Measurements from ENCODE around the gene LRRC27.

Gene LRRC27

DNA sequence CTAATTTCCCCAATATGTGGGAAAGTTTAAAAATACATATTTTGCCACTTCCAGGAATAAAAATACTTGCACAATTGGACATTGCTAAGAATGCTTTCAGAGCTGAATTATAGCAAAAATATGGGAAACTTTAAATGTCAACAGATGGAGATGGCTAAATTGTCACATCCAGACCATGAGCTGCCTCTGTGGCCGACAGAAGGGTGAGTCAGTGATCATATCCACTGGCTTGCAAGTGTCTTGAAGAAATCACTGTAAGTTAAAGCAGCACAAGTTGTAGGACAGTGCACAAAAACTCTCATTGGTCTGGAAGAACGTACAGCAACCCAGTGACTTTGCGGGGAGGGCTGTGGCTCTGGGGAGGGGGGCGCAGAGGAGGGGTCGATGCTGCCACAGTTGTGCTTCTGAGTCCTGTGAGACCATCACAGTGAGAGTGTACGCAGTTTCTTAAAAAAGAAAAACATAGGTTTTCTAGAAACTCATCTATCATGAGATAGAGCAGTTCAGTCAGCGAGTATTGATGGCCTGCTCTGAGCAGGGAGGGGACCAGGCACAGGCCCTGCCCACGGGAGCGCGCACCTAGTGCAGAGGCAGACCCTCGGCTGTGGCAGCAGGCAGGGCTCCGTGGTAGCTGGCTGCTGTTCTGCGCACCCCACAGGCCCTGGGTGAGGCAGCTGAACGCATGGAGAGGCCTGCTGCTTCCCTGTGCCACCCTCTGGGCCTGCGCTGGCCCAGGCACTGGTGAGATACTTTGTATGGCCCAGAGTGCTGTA lies 25.5 kb downstream of the LRRC27 start:
- DNase-seq (ENCODE audit: low read depth): no peak

- no peak for DNase-seq (ENCODE audit: low read depth)
Observed at GRCh38 chr10:132359305-132360040, 27.5 kb downstream of the LRRC27 start.

- DNase-seq (ENCODE audit: low read depth): no peak
Observed at GRCh38 chr10:132360766-132361447, 28.9 kb downstream of the LRRC27 start.

GRCh38 chr10:132361581-132362101 lies 29.6 kb downstream of the LRRC27 start:
- no peak for DNase-seq (ENCODE audit: low read depth)

DNA sequence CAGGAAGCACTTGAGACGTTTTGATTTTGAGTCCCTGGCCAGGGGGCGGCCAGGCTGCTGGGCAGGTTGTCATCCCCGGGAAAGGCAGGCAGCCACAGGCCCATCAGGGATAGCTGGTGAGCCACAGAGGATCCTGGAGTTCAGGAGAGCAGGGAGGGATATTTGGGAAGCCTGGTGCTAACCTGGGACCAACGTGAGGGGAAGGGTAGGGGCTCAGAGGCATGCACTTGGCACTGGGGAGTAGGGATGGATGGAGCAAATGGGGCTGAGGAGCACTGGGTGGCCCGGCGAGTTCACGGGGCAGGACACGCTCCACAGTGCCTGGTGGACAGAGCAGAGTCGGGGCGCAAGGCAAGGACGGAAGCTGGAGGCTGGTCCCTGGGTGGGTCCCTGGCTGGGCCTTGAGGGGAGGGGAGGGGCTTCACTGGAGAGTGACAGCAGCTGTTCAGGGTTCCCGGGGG lies 30.2 kb downstream of the LRRC27 start:
- no peak for DNase-seq (ENCODE audit: low read depth)

DNA sequence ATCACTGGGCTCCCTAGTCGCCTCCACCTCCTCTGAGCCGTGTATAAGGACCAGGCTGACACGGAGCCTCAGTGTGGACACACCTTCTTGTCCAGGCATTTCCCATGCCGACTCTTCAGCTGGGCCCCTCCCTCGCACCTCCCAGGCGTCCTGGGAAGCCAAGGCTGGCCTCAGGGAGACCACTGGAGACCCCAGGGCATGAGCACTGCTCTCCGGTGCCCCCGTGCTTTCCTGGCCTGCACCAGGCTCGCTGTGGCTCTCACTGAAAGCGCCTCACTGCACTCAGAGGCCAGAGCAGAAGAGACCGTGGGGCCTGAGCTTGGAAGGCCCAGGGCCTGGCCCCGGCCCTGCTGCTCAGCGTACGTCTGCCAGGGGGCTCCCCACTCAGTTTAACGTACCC lies 31.4 kb downstream of the LRRC27 start:
- DNase-seq (ENCODE audit: low read depth): no peak

DNA sequence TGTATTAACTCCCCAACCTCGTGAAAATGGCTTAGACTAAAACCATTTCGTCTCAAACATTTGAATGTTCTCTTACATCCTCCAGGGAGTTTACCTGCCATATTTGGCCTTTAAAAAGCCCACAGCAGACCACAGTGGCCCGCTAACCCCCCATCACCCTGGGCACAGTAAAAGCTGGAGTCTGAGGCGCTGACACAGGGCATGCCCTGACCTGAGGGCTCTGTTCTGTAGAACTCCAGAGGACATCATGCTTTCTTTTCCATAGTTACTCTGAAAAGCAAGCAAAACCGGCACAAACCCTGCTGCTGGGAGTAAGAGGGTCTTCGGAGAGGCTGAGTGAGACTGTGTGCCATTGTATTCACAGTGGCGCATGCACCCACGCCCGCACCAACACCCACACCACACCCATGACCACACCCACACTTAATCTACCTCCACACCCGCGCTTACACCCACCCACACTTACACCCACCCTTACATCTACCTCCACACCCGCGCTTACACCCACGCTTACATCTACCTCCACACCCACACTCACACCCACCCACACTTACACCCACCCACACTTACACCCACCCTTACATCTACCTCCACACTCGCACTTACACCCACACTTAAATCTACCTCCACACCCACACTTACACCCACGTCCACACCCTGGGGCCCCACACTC lies 32.1 kb downstream of the LRRC27 start:
- peak; percentile 21 for DNase-seq (ENCODE audit: low read depth)

DNA sequence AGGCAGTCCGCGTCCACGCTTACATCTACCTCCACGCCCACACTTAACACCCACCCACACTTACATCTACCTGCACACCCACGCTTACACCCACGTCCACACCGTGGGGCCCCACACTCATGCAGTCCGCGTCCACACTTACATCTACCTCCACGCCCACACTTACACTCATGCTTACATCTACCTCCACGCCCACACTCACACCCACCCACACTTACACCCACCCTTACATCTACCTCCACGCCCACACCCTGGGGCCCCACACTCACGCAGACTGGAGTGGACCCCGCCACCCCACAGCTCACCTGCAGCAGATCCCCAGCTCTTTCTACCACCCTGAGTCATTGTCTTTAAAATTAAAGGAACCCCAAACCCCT lies 32.6 kb downstream of the LRRC27 start:
- DNase-seq (ENCODE audit: low read depth): no peak

- DNase-seq (ENCODE audit: low read depth): no peak
Observed at GRCh38 chr10:132365102-132365501, 33.1 kb downstream of the LRRC27 start.

GRCh38 chr10:132366006-132366405 lies 34.0 kb downstream of the LRRC27 start:
- no peak for DNase-seq (ENCODE audit: low read depth)

GRCh38 chr10:132366499-132366898 lies 34.5 kb downstream of the LRRC27 start:
- DNase-seq (ENCODE audit: low read depth): no peak

DNA sequence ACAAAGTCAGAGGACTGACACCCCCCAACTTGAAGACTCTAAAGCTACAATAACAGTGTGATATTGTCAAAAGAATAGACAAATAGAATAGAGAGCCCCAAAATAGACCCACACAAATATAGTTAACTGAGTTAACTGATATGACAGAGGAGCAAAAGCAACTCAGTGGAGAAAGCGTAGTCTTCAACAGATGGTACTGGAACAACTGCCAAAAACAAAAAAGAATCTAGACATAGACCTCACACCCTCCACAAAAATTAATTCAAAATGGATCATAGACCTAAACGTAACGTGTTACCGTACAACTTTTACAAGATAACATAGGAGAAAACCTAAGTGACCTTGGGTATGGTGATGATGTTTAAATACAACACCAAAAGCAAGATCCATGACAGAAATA lies 36.4 kb downstream of the LRRC27 start:
- DNase-seq (ENCODE audit: low read depth): no peak

DNA sequence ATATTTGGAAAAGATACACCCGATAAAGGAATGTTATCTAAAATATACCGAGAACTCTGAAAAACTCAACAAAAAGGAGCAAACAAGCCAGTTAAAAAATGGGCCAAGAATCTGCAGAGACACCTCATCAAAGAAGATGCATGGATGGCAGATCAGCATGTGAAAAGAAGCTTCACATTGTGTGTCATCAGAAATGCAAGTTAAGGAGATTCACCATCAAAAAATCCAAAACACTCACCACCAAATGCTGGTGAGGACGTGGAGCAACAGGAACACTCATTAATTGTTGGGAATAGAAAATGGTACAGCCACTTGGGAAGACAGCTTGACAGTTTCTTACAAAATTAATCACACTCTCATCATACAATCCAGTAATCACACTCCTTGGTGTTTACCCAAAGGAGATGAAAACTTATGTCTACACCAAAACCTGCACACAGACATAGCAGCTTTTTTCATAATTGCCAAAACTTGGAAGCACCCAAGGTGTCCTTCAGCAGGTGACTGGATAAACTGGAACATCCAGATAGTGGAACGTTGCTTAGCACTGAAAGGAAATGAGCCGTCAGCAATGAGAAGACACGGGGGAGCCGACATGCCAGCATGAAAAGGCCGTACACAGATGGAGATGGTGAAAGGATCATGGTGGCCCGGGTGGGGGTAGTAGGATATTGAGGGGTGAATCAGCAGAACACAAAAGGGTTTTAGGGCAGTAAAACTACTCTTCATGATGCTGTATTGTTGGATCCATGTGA lies 37.1 kb downstream of the LRRC27 start:
- DNase-seq (ENCODE audit: low read depth): peak; percentile 20

DNA sequence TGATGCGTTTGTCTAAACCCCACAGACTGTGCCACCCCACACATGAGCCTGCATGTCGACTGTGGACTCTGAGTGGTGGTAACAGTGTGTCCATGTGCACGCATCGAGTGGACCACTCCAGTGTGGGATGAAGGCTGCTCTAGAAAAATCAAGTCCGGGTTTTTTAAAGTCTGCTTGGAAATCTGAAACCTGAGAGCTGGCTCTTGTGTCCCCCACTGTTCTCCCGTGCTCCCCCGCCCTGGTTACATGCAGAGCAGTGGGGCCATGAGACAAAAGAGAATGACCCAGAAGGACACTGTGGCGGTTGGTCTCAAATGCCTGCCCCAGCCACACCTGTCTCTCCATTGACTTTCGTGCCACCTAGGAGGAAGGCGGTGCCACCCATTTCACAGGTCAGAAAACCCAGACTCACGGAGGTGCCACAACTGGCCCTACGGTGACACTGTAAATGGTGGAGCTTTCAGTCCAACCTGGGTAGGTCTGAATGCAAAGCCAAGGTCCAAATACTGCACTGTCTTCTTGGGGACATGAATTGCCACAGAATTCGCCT lies 37.7 kb downstream of the LRRC27 start:
- no peak for DNase-seq (ENCODE audit: low read depth)

DNA sequence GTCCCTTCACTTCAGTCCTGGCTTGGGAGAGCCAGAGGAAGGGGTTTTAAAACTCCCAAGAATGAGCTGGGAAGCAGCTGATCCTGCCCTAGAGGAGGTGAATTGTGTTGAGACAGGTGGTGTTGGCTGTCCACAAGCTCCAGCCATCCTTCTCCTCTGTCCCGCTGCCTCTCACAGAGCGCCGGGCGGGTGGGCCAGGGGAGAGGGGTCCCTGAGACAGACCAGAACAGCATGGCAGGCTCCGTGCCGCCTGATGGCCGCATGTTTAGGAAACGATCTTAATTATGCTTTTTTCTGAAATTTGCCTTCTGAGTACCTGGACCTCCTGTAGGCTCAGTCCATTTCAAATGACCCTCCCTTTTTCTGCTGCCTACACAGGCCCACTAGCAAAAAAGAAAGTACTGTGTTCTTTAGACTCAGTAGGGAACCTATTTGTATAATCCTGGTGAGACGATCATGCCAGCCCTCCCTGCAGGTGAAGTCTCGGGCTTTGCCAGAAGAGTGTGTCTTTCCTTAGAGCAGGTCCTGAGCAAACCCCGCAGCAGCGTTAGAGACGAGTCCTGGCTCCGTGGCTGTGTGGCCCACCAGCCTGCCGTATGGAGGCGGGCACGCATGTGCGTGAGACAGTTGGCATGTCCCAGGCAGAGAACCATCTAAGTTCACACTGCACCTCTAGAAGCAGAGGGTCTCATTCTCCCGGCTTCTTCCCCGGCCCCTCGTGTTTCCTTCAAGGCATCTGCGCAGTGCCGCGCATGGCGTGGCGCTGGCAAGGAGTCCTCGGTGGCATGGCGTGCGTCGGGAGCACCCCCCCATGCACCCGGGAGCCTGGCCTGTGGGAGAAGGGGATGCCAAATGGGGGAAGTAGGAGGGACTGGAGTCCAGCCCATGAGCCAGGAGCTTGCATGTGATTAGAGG lies 38.7 kb downstream of the LRRC27 start:
- DNase-seq (ENCODE audit: low read depth): no peak

DNA sequence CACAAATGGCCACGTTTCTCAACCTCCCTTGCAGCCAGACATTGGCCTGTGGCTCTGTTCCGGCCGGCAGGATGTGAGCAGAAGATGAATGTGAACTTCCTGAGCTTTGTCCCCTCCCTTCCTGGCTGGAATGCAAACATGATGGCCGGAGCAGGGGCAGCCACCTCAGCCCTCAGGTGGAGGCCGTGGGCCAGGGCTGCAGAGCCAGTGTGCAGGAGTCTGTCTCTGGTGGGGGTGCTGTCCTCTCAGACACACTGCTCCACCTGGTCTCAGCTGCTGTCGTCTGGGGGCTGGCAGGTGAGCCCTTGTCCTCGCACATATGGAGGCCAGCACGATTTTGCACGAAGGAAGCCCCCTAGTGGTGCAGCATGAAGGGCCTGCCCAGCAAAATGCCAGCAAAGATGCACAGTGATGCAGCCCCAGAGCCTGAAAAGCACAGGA lies 39.7 kb downstream of the LRRC27 start:
- DNase-seq (ENCODE audit: low read depth): no peak

DNA sequence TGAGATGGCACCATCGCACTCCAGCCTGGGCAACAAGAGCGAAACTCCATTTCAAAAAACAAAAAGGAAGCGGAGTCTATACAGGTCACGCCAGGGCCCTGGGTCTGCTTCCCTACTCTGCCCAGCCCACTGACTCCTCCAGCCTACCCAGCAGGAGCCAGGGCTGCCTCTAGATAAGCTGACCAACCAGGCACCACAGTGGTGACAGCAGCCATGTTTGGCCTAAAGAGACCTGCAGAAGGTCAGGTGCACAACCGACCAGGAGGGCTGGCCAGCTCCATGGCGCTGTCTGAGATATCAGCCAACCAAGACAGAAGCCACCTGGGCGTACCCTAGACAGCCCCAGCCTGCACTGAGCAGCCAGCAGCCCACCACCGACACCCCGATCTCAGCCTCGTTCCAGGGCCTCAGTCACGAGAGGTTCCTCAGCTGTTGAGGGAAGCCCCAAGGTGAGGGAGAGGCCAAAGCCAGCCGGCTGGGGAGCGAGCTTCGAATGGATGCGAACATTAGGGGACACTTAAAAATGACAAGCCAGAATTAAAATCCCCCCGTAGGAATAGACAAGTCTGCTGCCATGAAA lies 40.6 kb downstream of the LRRC27 start:
- DNase-seq (ENCODE audit: low read depth): no peak

DNA sequence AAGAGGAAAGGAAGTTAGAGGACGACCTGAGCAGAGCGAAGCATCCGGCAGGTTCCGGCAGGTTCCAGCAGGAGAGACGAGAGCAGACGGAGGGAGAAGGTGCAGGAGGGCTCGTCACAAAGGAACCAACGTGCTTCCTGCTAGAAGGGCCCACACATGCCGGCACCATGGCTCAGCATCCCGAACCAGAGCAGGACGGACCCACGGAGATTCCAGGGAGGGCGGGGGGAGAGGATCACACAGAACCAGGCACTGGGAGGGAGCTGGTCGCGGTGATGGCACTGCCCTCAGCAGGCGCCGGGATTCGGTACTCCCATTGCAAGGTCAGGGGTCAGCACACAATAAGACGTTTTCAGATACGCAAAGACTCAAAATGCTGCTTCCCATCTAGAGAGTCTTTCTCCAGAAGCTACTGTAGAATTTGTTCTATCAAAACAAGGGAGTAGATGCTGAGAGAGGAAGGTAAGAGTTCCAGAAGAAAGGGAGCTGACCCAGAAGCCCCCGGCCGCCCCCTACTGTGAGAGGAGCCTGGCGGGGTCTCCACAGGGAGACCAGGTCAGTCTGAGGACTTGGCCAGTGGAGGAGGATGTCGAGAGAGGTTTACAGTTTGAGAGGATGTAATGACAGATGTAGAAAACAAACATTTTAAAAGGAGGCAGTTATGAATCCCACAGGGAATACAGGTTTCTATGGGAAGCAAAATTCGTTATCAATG lies 41.4 kb downstream of the LRRC27 start:
- no peak for DNase-seq (ENCODE audit: low read depth)

DNA sequence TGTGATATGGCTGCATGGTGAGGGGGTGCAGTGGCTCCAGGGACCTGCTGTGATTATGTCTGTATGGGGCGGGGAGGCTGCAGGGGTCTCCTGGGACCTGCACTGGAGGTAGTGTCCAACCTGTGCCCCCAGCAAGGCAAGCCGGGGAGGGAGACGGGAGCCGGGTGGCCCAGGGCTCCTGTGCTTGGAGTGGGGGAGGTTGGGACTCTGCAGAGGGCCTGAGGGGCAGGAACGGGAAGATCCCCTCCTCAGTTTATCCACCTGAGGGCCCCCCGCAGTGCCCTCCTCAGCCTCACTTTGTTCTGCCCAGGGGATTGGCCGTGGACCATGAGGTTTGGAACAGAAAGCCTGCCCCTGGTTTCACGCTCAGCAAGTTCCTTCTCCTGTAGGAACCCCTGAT lies 42.2 kb downstream of the LRRC27 start:
- no peak for DNase-seq (ENCODE audit: low read depth)
